Measurements from ENCODE around the gene NYAP1.
A peak's percentile ranks its signal among the peaks of the same experiment; 100 is the strongest.
"Not testable (repeated sequence)": the region's sequence is repeated elsewhere in the genome, so short reads cannot be mapped to it uniquely, and the experiment has no call there.

NYAP1 gene

DNA sequence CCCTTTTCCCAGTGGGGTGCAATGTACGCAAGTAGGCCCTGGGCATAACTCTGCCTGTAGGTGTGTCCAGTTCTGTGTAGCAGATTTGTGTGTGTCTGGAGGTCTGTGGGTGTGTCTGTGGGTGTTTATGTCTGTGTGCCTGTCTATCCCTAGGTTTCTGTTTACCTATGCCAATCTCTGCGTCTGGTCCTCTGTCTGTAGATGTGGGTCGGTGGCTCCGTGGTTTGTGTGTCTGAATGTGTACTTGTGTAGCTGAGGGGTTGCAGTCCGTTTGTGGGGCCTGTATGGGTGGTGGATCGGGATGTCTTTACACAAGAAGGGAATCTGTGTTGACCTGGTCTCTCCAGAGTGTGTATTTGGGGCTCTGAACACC is 932 bp downstream of the NYAP1 start:
- no peak for DNase-seq

DNA sequence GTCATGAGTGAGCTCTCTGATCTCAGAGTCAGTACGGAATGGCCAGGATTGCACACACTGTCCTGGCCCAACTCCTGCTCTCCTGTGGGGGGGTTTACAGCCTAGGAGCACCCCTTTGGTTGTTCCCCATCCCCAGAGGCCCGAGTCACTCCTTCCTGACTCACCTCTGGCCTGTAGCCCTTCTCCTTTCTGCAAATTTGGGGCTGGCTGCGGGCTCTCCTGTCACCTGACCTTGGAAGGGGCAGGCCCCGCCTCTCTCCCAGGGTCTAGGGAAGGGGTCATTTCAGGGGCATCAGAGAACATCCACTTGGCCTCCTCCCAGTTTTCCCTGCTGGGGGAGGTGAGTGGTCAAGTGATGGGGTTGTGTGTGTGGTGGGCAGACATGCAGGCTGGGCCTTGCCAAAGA is 1.7 kb downstream of the NYAP1 start:
- DNase-seq, result no peak

DNA sequence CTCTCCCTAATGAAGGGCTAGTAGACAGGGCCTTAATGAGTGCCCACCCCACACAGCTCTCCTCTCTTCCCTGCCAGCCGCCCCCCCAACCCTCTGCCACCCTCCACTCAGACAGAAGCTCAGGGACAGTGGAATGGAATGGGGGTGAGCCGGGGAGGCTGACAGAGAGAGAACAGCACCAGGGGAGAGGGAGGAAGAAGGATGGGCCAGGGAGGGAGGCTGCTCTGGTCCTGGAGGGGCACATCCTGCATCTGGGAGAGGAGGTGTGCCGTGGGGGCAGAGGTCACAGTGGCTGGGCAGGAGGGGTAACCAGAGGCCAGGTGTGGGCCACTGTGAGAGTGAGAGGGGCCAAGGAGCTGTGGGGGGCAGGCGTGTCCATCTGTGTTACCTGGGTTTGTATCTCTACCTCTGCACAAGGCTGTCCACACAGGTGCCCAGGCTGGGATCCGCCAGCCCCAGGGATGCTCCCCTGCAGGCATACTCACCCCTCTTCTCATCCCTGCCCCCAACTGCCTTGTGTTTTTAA is 2.4 kb downstream of the NYAP1 start:
- no peak for DNase-seq

DNA sequence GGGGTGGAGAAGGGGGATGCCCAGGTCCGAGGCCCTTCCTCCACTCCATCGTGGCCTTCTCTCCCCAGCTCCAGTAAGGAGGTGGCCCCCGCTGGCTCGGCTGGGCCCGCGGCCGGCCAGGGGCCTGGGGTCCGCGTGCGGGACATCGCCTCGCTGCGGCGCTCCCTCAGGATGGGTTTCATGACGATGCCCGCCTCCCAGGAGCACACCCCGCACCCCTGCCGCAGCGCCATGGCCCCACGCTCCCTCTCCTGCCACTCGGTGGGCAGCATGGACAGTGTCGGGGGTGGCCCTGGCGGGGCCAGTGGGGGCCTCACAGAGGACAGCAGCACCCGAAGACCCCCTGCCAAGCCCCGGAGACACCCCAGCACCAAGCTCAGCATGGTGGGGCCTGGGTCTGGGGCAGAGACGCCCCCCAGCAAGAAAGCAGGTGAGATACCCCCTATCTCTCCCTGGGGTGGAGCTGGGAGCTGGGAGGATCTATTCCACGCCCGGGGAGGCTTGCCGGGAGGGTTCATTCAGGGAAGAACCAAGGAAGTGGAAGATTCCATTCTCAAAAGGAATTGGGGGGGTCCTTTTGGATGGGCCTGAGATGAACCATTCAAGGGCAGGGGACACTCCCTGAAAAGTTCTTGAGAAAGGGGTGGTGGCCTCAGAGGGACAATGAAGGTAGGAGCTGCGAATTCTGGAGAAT is 3.2 kb downstream of the NYAP1 start:
- no peak for DNase-seq

DNA sequence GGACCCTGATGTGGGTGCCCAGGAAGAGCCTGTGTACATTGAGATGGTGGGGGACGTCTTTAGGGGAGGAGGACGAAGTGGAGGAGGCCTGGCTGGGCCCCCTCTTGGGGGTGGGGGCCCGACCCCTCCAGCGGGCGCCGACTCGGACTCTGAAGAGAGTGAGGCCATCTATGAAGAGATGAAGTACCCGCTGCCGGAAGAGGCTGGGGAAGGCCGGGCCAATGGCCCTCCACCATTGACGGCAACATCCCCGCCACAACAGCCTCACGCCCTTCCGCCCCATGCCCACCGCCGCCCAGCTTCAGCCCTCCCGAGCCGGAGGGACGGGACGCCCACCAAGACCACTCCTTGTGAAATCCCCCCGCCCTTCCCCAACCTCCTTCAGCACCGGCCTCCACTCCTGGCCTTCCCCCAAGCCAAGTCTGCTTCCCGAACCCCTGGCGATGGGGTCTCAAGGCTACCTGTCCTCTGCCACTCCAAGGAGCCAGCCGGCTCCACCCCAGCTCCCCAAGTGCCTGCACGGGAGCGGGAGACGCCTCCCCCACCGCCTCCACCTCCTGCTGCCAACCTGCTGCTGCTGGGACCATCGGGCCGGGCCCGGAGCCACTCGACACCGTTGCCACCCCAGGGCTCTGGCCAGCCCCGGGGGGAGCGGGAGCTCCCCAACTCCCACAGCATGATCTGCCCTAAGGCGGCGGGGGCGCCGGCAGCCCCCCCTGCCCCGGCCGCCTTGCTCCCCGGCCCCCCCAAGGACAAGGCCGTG is 4.8 kb downstream of the NYAP1 start:
- DNase-seq, result no peak

DNA sequence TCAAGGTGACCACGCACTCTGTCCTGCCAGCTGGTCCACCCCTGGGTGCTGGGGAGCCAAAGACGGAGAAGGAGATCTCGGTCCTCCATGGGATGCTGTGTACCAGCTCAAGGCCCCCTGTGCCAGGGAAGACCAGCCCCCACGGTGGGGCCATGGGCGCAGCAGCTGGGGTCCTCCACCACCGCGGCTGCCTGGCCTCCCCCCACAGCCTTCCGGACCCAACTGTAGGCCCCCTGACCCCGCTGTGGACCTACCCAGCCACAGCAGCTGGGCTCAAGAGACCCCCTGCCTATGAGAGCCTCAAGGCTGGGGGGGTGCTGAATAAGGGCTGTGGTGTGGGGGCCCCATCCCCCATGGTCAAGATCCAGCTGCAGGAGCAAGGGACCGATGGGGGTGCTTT is 5.4 kb downstream of the NYAP1 start:
- no peak for DNase-seq

DNA sequence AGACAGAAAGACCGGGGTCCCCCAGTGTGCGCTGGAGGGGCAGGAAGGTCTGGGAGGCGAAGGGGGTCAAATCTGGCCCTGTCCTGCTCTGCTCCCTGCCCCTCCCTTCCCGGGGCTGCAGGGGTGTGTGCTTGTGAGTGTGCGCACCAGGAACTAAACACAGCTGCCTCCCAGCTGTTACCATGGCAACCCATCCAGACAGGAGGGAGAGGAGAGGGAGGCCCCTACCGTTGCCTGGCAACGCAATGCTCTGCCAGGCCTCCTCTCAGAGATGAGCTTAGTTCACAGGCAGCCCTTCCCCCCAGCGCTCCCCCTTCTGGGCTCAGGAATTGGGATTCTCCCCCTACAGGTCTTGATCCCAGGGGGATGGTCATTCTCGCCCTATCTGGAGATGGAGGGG is 6.1 kb downstream of the NYAP1 start:
- DNase-seq, result no peak

DNA sequence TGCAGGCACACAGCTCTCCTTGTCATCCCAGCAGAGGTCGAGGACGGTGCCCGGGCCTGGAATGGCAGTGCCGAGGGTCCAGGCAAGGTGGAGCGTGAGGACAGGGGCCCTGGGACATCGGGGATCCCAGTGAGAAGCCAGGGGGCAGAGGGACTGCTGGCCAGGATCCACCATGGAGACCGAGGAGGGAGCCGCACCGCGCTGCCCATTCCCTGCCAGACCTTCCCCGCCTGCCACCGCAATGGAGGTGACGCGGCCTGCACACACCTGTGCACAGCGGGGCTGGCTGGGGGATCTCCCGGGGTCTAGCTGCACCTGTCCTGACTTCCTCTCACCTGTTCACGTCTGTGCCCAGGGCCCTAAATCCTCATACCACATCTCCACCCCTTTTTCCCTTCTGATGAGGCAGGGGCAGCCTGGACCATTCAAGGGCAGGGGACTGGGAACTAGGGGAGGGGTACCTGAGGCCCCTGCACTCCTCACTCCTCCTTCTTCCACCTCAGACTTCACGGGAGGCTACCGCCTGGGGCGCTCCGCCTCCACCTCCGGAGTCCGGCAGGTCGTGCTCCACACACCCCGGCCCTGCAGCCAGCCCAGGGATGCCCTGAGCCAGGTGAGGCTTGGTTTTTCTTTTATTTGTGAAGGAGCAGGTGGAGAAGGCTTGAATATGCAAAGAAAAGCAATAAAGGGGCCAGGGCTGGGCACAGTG is 6.9 kb downstream of the NYAP1 start:
- no peak for DNase-seq

DNA sequence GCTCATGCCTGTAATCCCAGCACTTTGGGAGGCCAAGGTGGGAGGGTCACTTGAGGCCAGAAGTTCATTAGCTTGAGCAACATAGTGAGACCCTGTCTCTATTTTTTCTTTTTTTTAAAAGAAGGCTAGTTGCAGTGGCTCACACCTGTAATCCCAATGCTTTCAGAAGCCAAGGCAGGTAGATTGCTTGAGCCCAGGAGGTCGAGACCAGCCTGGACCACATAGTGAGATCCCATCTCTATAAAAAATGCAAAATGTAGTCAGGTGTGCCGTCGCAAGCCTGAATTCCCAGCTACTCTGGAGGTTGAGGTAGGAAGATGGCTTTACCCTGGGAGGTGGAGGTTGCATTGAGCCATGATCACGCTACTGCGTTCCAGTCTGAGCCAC is 7.5 kb downstream of the NYAP1 start:
- DNase-seq, result no peak

DNA sequence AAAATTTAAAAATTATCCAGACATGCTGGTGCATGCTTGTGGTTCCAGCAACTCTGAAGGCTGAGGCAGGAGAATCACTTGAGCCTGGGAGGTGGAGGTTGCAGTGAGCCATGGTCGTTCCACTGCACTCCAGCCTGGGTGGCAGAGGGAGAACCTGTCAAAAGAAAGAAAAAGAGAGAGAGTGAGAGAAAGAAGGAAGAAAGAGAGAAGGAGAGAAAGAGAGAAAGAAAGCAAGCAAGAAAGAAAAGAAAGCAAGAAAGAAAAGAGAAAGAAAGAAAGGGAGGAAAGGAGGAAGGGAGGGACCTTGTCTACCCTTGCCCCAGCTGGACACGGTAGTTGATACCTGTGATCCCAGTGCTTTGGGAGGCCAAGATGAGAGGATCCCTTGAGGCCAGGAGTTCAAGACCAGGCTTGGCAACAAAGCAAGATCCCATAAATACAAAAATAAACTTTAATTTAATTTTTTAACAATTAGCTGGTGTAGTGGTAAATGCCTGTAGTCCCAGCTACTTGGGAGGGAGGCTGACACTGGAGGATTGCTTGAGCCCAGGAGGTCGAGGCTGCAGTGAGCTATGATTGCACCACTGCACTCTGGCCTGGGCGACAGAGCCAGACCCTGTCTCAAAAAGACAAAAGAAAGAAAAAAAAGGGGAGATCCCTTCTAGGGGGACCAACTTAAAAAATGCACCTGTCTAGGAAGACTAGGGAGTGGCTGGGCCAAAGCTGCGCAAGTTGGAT is 9.2 kb downstream of the NYAP1 start:
- no peak for DNase-seq

DNA sequence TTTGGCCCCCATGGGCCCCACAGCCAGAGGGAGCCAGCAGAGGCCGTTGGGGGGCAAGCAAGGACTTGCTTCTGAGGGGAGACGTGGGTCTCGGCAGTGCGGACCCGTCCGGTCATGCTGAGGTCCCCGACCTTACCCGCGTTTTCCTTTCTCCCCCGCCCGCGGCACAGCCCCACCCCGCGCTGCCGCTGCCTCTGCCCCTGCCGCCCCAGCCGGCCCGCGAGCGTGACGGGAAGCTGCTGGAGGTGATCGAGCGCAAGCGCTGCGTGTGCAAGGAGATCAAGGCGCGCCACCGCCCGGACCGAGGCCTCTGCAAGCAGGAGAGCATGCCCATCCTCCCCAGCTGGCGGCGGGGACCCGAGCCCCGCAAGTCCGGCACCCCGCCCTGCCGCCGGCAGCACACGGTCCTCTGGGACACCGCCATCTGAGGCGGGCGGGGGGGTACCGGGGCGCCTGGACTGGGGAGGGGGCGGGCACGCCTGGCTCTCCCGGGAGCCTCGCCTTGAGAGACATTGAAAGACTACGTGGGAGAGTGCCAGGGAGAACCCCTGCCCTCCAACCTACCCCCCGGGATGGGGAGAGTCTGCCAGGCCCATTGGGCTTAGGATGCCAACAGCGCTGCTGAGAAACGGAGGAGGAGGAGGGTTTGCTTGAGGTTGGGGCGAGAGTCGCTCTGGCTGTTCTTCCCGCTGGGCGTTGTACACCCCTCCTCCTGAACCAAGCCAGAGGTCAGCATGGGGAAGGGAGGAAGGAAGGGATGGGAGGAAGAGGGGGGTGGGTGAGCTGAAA is 9.9 kb downstream of the NYAP1 start:
- peak; percentile 48 for DNase-seq

DNA sequence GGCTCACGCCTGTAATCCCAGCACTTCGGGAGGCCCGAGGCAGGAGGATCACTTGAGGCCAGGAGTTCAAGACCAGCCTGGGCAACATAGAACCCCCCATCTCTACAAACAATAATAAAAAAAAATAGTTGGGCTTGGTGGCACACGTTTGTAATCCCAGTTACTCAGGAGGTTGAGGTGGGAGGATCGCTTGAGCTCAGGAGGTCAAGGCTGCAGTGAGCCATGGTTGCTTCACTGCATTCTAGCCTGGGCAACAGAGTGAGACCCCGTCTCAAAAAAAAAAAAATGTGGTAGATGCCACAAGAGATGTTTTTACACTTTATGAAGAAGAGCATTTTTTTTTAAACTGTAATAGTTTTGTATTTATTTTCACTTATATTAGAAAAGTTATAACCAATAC is 12.8 kb downstream of the NYAP1 start:
- no peak for DNase-seq

DNA sequence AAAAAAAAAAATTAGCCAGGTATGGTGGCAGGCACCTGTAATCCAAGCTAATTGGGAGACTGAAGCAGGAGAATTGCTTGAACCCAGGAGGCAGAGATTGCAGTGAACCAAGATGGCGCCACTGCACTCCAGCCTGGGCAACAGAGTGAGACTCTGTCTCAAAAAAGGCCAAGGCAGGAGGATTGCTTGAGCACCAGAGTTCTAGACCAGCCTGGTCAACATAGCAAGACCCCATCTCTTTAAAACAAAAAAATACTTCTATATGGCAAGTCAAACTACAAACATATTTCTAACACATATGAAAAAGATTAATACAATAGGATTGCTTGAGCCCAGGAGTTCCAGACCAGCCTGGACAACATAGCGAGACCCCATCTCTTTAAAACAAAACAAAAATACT is 17.0 kb downstream of the NYAP1 start:
- not testable (repeated sequence) for DNase-seq

DNA sequence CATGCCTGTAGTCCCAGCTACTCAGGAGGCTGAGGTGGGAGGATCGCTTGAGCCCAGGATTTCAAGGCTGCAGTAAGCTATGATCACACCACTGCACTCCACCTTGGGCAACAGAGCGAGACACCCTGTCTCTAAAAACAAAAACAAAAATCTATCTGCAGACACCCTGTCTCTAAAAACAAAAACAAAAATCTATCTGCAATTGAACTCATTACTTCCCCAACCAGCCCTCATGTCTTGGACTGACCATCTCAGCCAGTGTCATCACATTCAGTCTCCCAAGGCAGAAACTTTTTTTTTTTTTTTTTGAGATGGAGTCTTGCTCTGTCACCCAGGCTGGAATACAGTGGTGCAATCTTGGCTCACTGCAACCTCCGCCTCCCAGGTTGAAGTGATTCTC is 20.3 kb downstream of the NYAP1 start:
- not testable (repeated sequence) for DNase-seq

DNA sequence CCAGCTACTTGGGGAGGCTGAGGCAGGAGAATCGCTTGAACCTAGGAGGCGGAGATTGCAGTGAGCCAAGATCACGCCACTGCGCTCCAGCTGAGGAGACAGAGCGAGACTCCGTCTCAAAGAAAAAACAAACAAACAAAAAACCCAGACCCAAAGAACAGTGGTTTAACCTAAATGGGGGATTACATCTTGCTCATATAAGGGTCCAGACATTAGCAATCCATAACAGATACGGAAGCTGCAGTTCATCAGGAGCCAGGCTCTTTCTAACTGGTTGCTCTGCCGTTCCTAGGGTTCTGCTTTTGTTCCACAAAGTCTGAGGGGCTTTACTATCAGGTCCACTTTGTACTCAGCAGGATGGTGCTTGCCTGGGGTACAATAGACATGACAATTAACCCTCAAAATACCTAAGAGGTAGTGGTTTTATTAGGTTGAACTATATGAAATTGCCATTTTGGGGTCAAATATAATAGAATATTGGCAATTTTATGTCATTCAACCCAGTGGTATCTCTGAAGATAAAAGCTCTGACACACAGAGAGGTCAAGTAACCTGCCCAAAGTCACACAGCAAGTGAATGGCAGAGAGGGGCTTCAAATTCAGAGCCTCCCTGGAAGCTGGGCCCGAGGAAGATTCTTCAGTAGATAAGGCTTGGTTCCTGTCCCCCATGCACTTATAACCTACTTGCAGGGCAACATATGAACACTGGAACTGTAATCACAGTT is 21.3 kb downstream of the NYAP1 start:
- DNase-seq, result no peak

DNA sequence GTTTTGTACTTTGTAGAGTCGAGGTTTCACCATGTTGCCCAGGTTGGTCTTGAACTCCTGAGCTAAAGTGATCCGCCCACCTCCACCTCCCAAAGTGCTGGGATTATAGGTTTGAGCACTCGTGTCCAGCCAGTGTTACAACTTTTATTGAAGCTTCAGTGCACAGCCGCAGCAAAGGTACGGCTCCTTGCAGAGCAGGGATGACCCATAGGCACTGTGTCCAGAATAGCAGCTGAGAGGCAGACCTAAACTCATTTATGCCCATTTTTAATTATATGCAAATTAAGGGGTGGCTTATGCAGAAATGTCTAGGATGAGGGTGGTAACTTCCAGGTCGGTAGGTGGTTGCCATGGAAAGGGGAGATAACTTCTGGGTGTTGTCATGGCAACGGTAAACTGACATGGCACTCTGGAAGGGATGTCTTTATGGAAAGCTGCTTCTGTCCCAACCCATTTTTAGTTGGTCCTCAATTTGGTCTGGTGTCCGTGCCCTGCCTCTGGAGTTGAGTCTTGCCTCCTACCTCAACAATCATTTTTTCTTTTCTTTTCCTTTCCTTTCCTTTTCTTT is 22.7 kb downstream of the NYAP1 start:
- DNase-seq, result no peak

DNA sequence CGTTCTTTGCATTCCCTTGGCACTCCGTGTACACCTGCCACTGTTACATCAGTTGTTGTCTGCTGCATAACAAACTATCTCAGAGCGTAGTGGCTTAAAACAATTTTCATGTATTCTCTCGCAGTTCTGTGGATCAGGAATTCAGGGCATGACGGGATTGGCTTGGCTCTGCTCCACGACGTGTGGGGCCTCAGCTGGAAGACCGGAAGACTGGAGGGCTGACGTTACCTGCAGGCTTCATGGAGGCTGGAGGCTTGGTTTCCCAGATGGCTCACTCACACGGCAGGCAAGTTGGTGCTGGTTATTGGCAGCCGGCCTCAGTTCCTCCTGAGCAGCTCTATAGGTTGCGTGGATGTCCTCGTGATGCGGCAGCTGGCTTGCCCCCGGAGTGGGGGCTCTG is 25.5 kb downstream of the NYAP1 start:
- DNase-seq, result no peak

DNA sequence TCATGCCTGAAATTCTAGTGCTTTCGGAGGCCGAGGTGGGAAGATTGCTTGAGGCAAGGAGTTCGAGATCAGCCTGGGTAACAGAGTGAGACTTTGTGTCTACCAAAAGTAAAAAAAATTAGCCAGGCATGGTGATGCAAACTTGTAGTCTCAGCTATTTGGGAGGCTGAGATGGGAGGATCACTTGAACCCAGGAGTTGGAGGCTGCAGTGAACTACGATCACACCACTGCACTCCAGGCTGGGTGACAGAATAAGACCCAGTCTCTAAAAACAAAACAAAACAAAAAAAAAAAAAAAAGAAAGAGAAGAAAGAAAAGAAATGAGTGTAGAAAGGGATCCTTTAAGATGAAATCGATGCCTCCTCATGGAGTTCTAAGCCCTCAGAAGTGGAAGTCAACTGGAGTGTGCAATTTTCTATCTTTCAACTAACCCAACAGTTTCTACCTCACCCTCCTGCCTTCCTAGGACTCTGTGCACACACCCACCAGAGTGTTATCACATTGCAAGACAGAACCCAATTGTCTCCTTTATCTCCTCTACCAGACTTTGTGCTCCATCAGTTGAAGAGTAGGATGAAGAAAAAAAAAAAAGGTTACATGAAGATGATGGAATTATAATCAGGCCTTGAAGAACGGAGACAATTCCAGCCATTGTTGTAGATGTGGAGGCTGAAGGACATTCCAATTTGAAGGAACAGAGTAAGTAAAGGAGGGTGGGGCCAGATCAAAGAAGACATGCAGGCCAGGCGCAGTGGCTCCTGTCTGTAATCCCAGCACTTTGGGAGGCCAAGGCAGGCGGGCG is 26.9 kb downstream of the NYAP1 start:
- DNase-seq, result no peak

DNA sequence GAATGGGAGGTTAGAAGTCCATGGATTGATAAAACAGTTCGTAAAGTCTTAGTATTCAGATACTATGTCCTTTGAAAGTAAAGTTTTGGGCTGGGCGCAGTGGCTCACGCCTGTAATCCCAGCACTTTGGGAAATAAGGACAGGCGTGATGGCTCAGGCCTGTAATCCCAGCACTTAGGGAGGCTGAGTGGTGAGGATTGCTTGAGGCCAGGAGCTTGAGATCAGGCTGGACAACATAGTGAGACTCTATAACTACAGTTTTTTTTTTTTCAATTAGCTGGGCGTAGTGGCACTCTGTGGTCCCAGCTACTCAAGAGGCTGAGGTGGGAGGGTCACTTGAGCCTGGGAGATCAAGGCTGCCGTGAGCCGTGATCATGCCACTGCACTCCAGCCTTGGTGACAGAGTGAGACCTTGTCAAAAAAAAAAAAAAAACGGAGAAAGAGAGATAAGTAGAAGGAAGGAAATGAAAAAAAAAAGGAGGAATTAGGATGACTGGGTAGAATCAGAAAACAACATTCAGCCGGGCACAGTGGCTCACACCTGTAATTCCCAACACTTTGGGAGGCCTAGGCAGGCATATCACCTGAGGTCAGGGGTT is 29.6 kb downstream of the NYAP1 start:
- DNase-seq, result no peak

DNA sequence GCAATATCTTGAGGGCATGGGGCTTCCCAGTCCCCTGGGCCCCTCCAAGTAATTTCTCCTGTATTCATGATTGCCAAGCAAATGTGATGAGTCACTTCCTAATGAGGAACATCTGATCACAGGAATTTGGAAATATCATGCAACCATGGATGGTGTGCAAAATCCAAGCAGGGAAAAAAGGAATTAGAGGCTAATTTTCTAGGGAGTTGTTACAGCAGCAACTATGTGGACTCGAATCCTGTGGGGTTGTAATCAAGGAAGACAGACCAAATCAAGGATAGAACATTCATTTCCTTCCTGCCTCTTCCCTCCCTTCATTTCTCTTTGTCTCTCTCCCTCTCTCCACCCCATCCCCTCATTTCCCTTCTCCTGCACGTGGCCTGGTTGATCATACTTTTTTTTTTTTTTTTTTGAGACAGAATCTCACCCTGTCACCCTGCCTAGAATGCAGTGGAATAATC is 31.4 kb downstream of the NYAP1 start:
- no peak for DNase-seq

Data from T-helper 9 cell (primary cell).